Smooth muscle cell (in vitro differentiated cells): ENCODE results near the gene CAT. TPM values are rescaled to one million over a fixed set of nuclear protein-coding genes. Genes with fewer than 3 reads are reported as not detected.

ENCODE experiments used
- DNase-seq: peaks from one replicate; lab custom pipeline; 2025; ENCODE audit not compliant: unreplicated experiment; lab: John Stamatoyannopoulos, UW
- H2AFZ ChIP-seq: fragments of 200-600 bp; sonication (generic); 2 replicates; pipeline ENCODE4 v1.6.0; 2016; ENCODE audit warnings: antibody characterized with exemption, low read depth, mild to moderate bottlenecking
- H3F3A ChIP-seq: fragments of 200-600 bp; sonication (generic); 2 replicates; pipeline ENCODE4 v1.6.0; 2017; ENCODE audit warnings: antibody characterized with exemption, low read depth
- H3K27ac ChIP-seq: fragments of 200-600 bp; sonication (generic); 2 replicates; pipeline ENCODE4 v1.5.1; 2016; ENCODE audit warnings: low read depth, mild to moderate bottlenecking
- H3K27me3 ChIP-seq: fragments of 200-600 bp; sonication (generic); 2 replicates; pipeline ENCODE4 v1.6.1; 2016; ENCODE audit warnings: low read depth, mild to moderate bottlenecking
- H3K36me3 ChIP-seq: fragments of 200-600 bp; sonication (generic); 2 replicates; pipeline ENCODE4 v1.5.1; 2016; ENCODE audit warnings: low read depth
- H3K4me1 ChIP-seq: fragments of 200-600 bp; sonication (generic); 2 replicates; pipeline ENCODE4 v1.5.1; 2016; ENCODE audit warnings: low read depth
- H3K4me2 ChIP-seq: fragments of 200-600 bp; sonication (generic); 2 replicates; pipeline ENCODE4 v1.6.0; 2016; ENCODE audit warnings: mild to moderate bottlenecking
- H3K4me3 ChIP-seq: fragments of 200-600 bp; sonication (generic); 2 replicates; pipeline ENCODE4 v1.5.1; 2016; ENCODE audit warnings: mild to moderate bottlenecking
- H3K79me2 ChIP-seq: fragments of 200-600 bp; sonication (generic); 2 replicates; pipeline ENCODE4 v1.6.0; 2016; ENCODE audit warnings: low read depth, mild to moderate bottlenecking
- H3K9ac ChIP-seq: fragments of 200-600 bp; sonication (generic); 2 replicates; pipeline ENCODE4 v1.6.0; 2016; ENCODE audit warnings: low read depth
- H3K9me3 ChIP-seq: fragments of 200-600 bp; sonication (generic); replicated peaks from 2 replicates; pipeline ENCODE4 v1.5.1; 2016; ENCODE audit warnings: low read depth
- H4K20me1 ChIP-seq: fragments of 200-600 bp; sonication (generic); 2 replicates; pipeline ENCODE4 v1.6.0; 2016; ENCODE audit warnings: low read depth
- WGBS: methylation state at CpG from one replicate; pipeline ENCODE4 v1.1.7; 2016; ENCODE audit warnings: low lambda C conversion rate; 5-methylcytosine and 5-hydroxymethylcytosine counted together
- polyA plus RNA-seq: library from polyadenylated mRNA; unstranded; fragments of >200 nt; fragmentation: Nextera tagmentation; extraction: Ambion mirVana; gene quantifications from 2 replicates; pipeline ENCODE4 v1.2.1, GENCODE V29; 2016
- total RNA-seq: library from RNA; depleted of rRNA; stranded (reverse); fragments of >200 nt; gene quantifications from 2 replicates; pipeline ENCODE4 v1.2.3, GENCODE V29; 2014
- TF ChIP-seq, protein P1 (sequence below): fragments of 200-600 bp; sonication (generic); IDR thresholded peaks from 2 replicates; pipeline ENCODE4 v1.5.1; 2017; ENCODE audit warnings: borderline replicate concordance, mild to moderate bottlenecking, antibody characterized with exemption; ENCODE audit not compliant: insufficient read depth, poor library complexity, severe bottlenecking

Gene CAT
- total and polyA plus RNA-seq, 2 experiments from 2014 or later = not detected

DNA sequence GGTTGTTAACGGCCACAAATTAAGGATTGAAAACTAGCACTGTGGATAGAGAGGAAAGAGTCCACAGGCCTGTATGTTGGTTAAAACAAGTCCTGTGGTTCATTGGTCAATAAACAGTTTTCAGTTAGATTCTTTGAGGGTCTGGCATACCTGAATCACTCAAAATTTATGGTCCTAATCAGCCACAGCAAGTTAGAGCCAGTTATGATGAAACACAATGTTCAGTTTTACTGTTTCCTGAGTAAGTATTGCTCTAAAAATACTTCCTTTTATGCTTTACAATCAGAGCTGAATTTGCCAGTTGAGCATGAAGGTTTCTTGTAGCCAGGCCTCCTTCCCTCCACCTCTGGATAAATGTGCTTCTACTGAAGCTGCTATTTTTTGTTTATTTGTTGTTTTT lies 12.9 kb upstream of the CAT start:
- H3K9me3 ChIP-seq = no peaks in the 10 kb centered on the region
- TF ChIP-seq, protein P1, sequence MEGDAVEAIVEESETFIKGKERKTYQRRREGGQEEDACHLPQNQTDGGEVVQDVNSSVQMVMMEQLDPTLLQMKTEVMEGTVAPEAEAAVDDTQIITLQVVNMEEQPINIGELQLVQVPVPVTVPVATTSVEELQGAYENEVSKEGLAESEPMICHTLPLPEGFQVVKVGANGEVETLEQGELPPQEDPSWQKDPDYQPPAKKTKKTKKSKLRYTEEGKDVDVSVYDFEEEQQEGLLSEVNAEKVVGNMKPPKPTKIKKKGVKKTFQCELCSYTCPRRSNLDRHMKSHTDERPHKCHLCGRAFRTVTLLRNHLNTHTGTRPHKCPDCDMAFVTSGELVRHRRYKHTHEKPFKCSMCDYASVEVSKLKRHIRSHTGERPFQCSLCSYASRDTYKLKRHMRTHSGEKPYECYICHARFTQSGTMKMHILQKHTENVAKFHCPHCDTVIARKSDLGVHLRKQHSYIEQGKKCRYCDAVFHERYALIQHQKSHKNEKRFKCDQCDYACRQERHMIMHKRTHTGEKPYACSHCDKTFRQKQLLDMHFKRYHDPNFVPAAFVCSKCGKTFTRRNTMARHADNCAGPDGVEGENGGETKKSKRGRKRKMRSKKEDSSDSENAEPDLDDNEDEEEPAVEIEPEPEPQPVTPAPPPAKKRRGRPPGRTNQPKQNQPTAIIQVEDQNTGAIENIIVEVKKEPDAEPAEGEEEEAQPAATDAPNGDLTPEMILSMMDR = no peak

DNA sequence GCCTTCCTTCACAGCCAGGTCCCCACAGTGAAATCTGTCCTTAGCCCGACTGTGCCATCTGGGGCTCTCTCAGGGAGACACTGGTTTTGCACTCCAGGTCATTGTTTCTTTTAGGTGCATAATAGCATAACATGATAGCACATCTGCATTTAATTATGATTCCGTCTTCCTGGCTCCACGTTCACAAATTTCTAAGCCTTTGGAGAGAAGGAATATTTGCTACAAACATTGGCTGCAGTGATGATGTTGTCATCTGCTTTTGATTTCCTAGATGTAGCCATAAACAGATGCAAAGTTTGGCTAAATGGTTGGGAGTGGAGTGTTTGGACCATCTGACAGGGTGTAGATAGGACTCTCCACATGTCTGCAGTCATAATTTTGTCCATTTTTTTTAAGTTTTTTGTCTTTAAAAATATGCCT lies 12.0 kb upstream of the CAT start:
- Histone ChIP-seq H2AFZ (no peak overlapping the region), H3K4me2 (peak overlapping the region; percentile 38), H3K27me3 (no peaks in the 10 kb centered on the region), H3F3A (peaks cover 5% of the 10 kb centered on the region), H4K20me1 (no peaks in the 10 kb centered on the region), H3K4me3 (no peak overlapping the region), H3K9me3 (no peaks in the 10 kb centered on the region), H3K4me1 (no peaks in the 10 kb centered on the region), H3K9ac (no peak overlapping the region), H3K79me2 (no peaks in the 10 kb centered on the region), H3K36me3 (no peaks in the 10 kb centered on the region), H3K27ac (peak overlapping the region; percentile 27)
- no peak for DNase-seq
- 56% methylated on average over 3 of the region's 3 CpGs for WGBS
- TF ChIP-seq, protein P1 = no peak

More for the DNA sequence above, 12.9 kb upstream of the CAT start:
- no peak overlapping the region for H3K27ac ChIP-seq
- peaks cover 5% of the 10 kb centered on the region for H3F3A ChIP-seq
- no peaks in the 10 kb centered on the region for H3K27me3 ChIP-seq
- no peak overlapping the region for H3K9ac ChIP-seq
- no peaks in the 10 kb centered on the region for H3K36me3 ChIP-seq
- H3K4me2 ChIP-seq = no peak overlapping the region
- no peaks in the 10 kb centered on the region for H3K4me1 ChIP-seq
- DNase-seq = no peak
- H2AFZ ChIP-seq = no peak overlapping the region
- H3K79me2 ChIP-seq = no peaks in the 10 kb centered on the region
- WGBS = 94% methylated on average over 1 of the region's 1 CpG
- H3K4me3 ChIP-seq = no peak overlapping the region
- no peaks in the 10 kb centered on the region for H4K20me1 ChIP-seq

DNA sequence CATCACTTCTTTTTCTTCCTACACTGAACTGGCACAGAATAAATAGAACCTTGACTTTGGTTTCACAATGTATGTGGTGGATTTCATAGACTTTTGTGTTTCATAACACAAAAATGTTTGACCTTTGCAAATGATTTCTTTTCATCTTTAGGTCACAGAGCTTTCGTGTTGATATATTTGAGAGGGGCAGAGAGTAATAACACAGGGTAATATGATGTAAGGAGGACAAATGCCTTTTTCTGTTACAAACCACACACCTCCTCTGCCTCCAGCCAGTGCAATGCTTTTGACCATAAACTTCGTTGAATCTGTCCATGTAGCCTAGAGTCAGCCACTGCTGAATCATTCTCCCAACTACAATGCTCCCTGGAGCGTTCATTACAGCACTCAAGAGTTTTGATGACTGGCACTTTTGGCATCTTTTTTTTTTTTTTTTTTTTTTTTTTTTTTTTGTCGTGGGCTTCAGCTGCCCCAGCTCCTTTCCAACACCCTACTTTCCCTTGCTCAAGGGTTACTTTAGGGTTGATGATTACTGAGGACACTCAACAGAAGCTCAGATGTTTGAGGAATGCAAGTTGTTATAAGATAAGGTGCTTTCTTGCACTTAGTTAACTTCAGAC lies 11.4 kb upstream of the CAT start:
- H2AFZ ChIP-seq = no peak overlapping the region
- no peaks in the 10 kb centered on the region for H3K79me2 ChIP-seq
- peaks cover 5% of the 10 kb centered on the region for H3F3A ChIP-seq
- no peaks in the 10 kb centered on the region for H3K36me3 ChIP-seq
- H3K4me2 ChIP-seq = peak overlapping the region; percentile 38
- H4K20me1 ChIP-seq = no peaks in the 10 kb centered on the region
- H3K4me1 ChIP-seq = no peaks in the 10 kb centered on the region
- TF ChIP-seq, protein P1 = no peak
- peak overlapping the region; percentile 27 for H3K27ac ChIP-seq
- H3K27me3 ChIP-seq = no peaks in the 10 kb centered on the region
- no peak for DNase-seq
- no peak overlapping the region for H3K9ac ChIP-seq
- 25% methylated on average over 4 of the region's 4 CpGs for WGBS
- no peak overlapping the region for H3K4me3 ChIP-seq
- no peaks in the 10 kb centered on the region for H3K9me3 ChIP-seq

DNA sequence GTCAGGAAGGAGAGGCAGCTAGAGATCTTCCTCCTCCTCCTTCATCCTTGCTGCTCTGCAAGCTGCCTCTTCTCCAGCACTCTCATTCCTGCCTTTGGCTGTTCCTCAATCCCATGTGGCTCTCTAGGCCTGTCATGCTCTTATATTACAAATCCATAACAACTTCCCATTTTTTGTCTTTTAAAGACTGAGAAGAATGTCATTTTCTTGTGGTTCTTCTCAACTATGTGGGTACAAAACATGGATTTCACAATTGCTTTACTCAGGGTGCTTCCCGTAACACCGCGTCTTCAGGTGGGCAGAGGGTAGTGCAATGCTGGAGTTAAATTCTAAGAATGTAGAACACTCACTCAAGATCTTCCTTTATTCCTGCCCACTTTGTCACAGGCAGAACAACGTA lies 6.8 kb upstream of the CAT start:
- Histone ChIP-seq H3K27ac (no peak overlapping the region), H4K20me1 (no peaks in the 10 kb centered on the region), H3K9ac (no peak overlapping the region), H3K4me2 (no peak overlapping the region), H3K27me3 (no peaks in the 10 kb centered on the region), H3K36me3 (no peaks in the 10 kb centered on the region), H3K79me2 (no peaks in the 10 kb centered on the region), H3K4me3 (no peak overlapping the region), H3F3A (peaks cover 1% of the 10 kb centered on the region), H2AFZ (no peak overlapping the region), H3K9me3 (no peaks in the 10 kb centered on the region), H3K4me1 (no peaks in the 10 kb centered on the region)
- no peak for DNase-seq
- TF ChIP-seq, protein P1 = no peak
- WGBS = 98% methylated on average over 4 of the region's 4 CpGs
